AG08396 (cell line): ENCODE data around the gene MYPN.
"Not testable (repeated sequence)": the region's sequence is repeated elsewhere in the genome, so short reads cannot be mapped to it uniquely, and the experiment has no call there.

Source experiments
- DNase-seq: peaks from one replicate; pipeline ENCODE4 v3.0.0; 2012; ENCODE audit warnings: low spot score, mixed read lengths

The MYPN gene

GRCh38 chr10:68230268-68230667, 121.0 kb downstream of the MYPN start:
- no peak for DNase-seq

- peak; percentile 94 for DNase-seq
These were observed 122.0 kb downstream of the MYPN start for GRCh38 chr10:68231106-68231816.

GRCh38 chr10:68231817-68232251, 122.5 kb downstream of the MYPN start, which contains the start of gene ATOH7:
ATOH7 (minus strand) TSS chr10:68232113; CDS start chr10:68231677, 436 bp downstream.
- no peak for DNase-seq

- DNase-seq = no peak
These were observed 123.8 kb downstream of the MYPN start for GRCh38 chr10:68233046-68233445.

- no peak for DNase-seq
These were observed 125.8 kb downstream of the MYPN start for GRCh38 chr10:68235111-68235510.

GRCh38 chr10:68235581-68235980, 126.3 kb downstream of the MYPN start:
- no peak for DNase-seq

GRCh38 chr10:68237173-68237572, 127.9 kb downstream of the MYPN start:
- no peak for DNase-seq

- DNase-seq = no peak
These were observed 129.1 kb downstream of the MYPN start for GRCh38 chr10:68238371-68238770.

- no peak for DNase-seq
These were observed 129.8 kb downstream of the MYPN start for GRCh38 chr10:68239069-68239468.

GRCh38 chr10:68239596-68240150, 130.4 kb downstream of the MYPN start:
- DNase-seq = no peak

- no peak for DNase-seq
These were observed 132.8 kb downstream of the MYPN start for GRCh38 chr10:68242051-68242450.

- DNase-seq = not testable (repeated sequence)
These were observed 137.1 kb downstream of the MYPN start for GRCh38 chr10:68246397-68246796.

GRCh38 chr10:68247931-68248330, 138.6 kb downstream of the MYPN start:
- no peak for DNase-seq

GRCh38 chr10:68249297-68249696, 140.0 kb downstream of the MYPN start:
- DNase-seq = no peak

- DNase-seq = no peak
These were observed 141.9 kb downstream of the MYPN start for GRCh38 chr10:68251151-68251550.

- no peak for DNase-seq
These were observed 142.6 kb downstream of the MYPN start for GRCh38 chr10:68251625-68252495.

- no peak for DNase-seq
These were observed 144.1 kb downstream of the MYPN start for GRCh38 chr10:68253346-68253745.

GRCh38 chr10:68261132-68261856, 152.0 kb downstream of the MYPN start:
- DNase-seq = no peak
